Inferior parietal cortex (tissue), 1 donor: ENCODE results near the gene MAFG.
A peak's percentile ranks its signal among the peaks of the same experiment; 100 is the strongest.
"Not testable (repeated sequence)": the region's sequence is repeated elsewhere in the genome, so short reads cannot be mapped to it uniquely, and the experiment has no call there.

Experiments used
- DNase-seq: peaks from one replicate; pipeline ENCODE4 v3.0.0-alpha.2; 2016; ENCODE audit errors: extremely low spot score

Gene MAFG

DNA sequence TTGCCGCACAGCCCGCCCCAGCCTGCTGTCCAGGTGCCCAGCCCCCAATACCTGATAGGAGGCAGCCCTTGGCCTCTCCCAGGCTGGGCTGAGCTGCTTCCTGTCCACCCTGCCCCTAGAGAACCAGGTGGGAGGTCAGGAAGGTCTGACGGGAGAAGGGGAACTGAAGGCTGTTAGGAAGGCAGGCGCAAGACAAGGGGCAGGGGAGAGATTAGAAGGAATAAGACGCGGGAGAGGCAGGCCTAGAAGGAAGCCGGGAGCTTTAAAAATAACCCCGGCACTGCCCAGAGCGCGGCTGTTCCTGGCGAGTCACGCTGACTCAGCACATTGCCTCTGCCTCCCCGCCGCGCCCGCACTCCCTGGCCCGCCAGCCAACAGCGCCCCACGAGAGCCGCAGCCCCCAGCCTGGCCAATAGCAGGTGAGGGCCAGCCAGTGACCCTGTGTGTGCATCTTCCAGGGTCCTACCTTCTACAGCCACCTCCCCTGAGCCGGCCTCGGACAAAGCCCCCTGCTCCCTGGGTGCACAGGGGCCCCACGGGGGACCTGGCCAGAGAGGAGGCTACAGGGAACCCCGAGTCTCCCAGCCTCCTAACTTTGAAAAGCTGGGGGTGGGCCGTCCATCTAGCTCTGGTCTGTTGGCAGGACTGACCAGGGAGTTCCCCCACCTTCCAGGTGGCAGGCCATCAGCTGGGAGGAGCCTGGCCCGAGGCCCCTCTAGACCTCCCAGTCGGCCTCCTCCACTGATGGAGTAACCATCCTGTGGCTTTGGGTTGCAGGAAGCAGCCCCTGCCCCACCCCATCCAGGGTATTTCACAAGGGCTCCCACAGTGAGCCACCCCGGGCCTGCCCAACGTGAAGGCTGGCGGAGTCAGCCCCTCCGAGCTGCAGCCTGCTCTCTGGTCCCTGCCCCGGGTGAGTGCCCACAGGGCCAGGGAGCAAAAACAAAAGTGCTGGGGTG is 4.0 kb downstream of the MAFG start:
- DNase-seq: peak; percentile 54

DNA sequence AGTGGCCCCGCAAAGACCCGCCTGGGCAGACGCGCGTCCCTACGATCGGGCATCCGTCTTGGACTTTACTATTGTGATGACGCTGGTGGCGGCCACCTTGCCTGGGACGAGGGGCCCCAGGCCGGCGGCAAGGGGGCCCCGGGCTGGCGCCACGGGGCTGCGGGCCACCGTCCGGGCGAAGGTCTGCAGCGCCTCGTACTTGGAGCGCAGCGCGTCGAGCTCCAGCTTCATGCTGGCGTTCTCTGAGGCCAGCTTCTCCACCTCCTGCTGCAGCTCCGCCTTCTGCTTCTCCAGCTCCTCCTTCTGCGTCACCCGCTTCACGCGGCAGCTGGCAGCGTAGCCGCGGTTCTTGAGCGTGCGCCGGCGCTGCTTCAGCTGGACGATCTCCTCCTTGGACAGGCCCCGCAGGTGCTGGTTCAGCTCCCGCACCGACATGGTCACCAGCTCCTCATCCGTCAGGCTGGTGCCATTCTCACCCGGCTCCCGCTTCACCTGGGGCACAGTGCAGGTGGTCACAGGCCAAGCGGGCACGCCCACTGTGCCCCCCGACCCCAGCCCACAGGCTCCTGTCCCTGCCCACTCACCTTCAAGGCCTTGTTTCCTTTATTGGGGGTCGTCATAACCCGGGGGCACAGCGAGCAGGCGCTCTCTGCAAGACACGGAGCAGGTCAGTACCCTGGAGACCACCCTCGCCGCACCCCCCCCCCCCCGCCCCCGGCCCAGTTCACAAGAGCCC is 4.8 kb downstream of the MAFG start:
- DNase-seq: no peak

GRCh38 chr17:81921996-81922565 is 5.5 kb downstream of the MAFG start:
- DNase-seq: no peak

DNA sequence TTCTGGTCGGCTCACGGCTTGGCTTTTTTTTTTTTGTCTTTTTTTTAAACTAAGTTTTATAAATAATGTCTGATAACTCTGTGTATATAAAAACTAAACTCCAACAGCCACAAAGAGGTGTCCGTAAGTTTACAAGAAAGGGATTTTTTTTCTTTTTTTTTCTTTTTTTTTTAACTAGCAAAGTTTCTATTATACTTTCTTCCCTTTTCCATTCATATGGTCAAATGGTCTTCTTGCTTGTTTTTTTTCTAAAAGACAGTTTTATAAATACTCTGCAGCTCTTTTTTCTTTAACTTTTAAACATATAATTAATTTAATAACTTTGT is 6.0 kb downstream of the MAFG start:
- no peak for DNase-seq

- no peak for DNase-seq
Measured at GRCh38 chr17:81920612-81921536, 6.7 kb downstream of the MAFG start.

- no peak for DNase-seq
Measured at GRCh38 chr17:81918832-81919545, 8.5 kb downstream of the MAFG start.

GRCh38 chr17:81918333-81918669 is 9.2 kb downstream of the MAFG start:
- not testable (repeated sequence) for DNase-seq

DNA sequence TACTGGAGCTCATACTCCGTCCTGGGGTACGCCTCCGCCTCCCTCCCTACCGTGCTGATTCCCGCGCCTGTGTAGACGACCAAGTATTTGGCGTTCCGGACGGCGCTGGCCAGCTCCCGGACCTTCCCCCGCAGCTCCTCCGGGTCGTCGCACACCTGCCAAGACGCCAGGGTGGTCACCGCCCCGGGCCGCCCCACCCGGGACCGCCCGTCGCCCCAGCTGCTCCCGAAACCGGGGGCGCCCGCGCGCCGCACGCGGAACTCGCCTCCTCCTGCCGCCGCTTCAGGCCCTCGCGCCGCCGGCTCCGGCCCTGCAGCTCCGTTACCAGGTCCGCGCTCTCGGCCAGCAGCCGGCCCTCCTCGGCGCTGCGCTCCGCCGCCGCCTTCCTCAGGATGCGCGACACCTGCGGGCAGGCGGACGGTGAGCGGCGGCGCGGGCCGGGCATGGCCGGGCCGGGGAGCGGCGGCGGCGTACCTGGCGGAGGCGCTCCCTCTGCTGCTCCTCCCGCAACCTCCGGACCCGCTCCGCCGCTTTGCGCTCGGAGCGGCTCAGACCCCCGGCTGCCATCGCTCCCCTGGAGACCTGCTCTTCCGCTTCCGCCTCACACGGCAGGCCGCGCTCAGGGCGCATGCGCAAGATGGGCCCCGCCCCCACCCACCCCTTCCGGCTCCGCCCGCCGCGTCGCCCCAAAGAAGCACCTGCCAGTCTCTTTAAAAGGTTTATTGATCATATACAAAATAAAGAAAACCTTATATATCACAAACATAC is 9.8 kb downstream of the MAFG start, which contains the start of gene SIRT7:
TSS of gene SIRT7 (minus strand) at position 612 of the 768 bp plus-strand sequence. CDS start at position 567, 45 bp downstream.
- DNase-seq: peak; percentile 89

DNA sequence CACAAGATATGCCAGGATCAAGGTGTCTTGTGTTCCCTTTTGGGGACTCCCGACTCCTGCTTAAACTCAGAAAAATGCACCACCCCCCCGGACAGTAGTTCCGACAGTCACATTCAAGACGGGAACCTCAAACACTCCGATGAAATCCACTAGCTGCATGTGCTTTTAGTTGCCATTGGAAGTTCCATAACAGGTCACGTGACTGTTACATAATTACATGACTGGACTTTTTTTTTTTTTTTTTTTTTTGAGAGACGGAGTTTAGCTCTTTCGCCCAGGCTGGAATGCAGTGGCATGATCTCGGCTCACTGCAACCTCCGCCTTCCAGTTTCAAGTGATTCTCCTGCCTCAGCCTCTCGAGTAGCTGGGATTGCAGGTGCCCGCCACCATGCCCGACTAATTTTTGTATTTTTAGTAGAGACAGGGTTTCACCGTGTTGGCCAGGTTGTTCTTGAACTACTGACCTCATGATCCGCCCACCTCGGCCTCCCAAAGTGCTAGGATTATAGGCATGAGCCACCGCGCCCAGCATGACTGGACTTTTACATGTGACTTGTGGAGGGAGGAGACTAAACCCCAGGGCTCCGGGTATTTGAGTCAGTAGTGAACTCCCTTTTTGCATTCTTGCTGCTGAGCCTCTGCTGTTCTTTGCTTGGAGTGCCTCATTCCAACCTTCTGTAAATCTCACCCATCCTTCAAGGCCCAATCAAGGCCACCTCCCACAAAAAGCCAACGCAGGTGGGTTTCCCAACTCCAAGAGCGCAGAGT is 11.1 kb downstream of the MAFG start:
- no peak for DNase-seq

GRCh38 chr17:81915331-81915730 is 12.2 kb downstream of the MAFG start:
- no peak for DNase-seq

DNA sequence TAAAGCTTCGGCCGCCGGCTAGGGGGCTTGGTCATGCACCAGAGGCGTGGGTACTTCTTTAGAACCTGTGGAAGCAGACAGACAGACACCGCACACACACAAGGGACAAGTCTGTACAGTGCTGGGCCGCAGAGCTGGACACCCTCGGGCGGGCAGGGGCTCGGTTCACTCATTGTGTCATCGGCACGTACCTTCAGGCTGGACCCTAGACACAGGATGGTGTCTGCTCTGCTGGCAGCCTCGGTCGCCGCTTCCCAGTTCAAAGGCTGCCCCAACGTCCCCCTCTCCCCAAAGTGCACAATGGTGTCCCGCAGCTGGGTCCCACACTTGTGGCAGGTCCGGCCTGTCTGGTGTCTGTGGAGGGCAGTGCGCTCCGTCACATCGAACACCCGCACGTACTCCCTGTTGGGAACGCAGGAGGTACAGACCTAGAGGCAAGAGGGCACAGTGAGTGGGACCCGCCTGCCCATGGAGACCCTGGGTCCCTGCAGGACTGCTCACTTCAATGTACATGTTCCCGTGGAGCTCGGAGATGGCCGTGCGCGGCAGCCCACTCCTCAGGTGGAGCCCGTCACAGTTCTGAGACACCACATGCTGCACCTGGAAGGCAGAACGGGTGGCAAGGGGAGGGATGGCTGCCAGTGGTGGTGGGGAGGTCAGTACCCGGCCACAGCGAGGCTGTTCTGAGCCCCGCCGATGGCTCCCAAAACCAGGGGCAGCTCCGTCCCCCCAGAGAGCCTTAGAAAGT is 13.3 kb downstream of the MAFG start:
- no peak for DNase-seq

DNA sequence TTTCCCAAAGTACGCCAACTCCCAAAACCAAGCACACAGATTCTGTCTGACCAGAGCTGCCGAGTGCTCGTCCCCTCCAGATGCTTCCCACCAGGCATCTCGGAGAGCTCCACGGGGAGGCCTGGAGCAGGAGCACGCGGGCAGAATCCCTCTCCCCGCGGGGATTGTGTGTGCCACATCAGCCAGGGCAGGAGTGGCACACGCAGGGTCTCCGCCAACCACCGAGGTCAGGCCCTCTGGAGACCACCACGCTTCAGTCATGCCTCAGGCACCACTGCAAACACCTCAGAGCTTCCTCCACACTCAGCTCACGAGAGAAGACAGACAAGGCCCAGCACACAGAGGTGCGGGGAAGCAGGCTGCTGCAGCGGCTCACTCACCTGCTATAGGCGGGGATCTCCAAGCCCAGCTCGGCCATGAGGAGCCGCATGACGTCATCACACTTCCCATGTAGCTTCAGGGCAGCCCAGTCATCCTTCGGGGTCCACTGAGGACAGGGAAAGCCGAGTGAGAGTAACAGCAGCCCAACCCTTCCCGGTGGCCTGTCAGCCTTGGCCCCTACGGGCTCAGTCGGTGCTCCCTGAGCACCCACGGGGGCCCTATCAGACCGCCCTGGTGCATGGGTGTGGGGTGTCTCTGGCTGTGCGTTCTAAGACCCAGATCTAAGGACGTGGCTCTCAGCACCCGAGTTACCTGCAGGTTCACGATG is 14.0 kb downstream of the MAFG start:
- DNase-seq: no peak

- no peak for DNase-seq
Measured at GRCh38 chr17:81912441-81913309, 14.9 kb downstream of the MAFG start.

DNA sequence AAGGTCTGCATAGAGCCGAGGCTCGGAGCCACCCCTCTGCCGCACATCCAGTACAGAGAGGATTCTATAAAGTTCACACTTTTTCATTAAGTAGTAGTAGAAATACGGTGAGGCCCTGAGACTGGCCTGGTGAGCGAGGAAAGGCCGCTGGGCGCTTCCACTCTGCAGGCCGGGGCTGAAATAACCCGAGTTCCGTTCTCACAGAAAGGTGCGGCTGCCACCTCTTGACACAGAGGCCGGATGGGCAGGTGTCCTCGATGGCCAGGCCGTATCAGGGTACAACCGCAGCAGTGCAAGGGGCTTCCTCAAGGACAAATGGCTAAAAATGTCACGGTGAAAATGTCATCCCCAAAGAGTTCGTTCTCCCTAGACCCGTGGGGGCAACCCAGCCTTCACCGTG is 15.6 kb downstream of the MAFG start:
- no peak for DNase-seq

- peak; percentile 79 for DNase-seq
Measured at GRCh38 chr17:81911277-81911961, 16.1 kb downstream of the MAFG start, which contains the start of gene PCYT2. TSS of gene PCYT2 (minus strand) at chr17:81911399. CDS start at chr17:81911355, 44 bp downstream.

- DNase-seq: no peak
Measured at GRCh38 chr17:81910840-81911276, 16.7 kb downstream of the MAFG start.
